Fibroblast of the aortic adventitia (primary cell): ENCODE data around the gene BAHCC1. TPM values are rescaled to one million over a fixed set of nuclear protein-coding genes. Genes with fewer than 3 reads are reported as not detected.

Experiments
- DNase-seq: peaks from one replicate; pipeline ENCODE4 v3.0.0-alpha.2; 2010; ENCODE audit warnings: low read depth
- H3K4me3 ChIP-seq: 2 replicates; pipeline ENCODE4 v1.5.1; 2011; ENCODE audit warnings: low read depth, mild to moderate bottlenecking, control low read depth, low read length, moderate library complexity
- CTCF ChIP-seq: IDR thresholded peaks from 2 replicates; pipeline ENCODE4 v1.5.1; 2011; ENCODE audit warnings: mild to moderate bottlenecking, low read length, control low read depth, inconsistent platforms; ENCODE audit not compliant: insufficient read depth
- total RNA-seq: library from RNA; depleted of rRNA; stranded (reverse); fragments of >200 nt; gene quantifications from 2 replicates; pipeline ENCODE4 v1.2.3, GENCODE V29; 2012; ENCODE audit warnings: low replicate concordance

The BAHCC1 gene
- total RNA-seq, 1 donor = 11.7 TPM

GRCh38 chr17:81451823-81452222, 56.6 kb downstream of the BAHCC1 start:
- no peak overlapping the region for H3K4me3 ChIP-seq
- no peak for TF ChIP-seq CTCF
- DNase-seq = no peak

- TF ChIP-seq CTCF = no peak
- H3K4me3 ChIP-seq = no peak overlapping the region
- DNase-seq = no peak
These were observed 57.3 kb downstream of the BAHCC1 start for GRCh38 chr17:81452551-81452950.

GRCh38 chr17:81453076-81453475, 57.8 kb downstream of the BAHCC1 start:
- H3K4me3 ChIP-seq = no peak overlapping the region
- no peak for TF ChIP-seq CTCF
- no peak for DNase-seq

GRCh38 chr17:81453712-81454111, 58.5 kb downstream of the BAHCC1 start:
- no peak overlapping the region for H3K4me3 ChIP-seq
- no peak for TF ChIP-seq CTCF
- no peak for DNase-seq

GRCh38 chr17:81454473-81454872, 59.2 kb downstream of the BAHCC1 start:
- no peak overlapping the region for H3K4me3 ChIP-seq
- no peak for DNase-seq
- no peak for TF ChIP-seq CTCF

- H3K4me3 ChIP-seq = no peak overlapping the region
- no peak for DNase-seq
- no peak for TF ChIP-seq CTCF
These were observed 60.1 kb downstream of the BAHCC1 start for GRCh38 chr17:81455387-81455786.

GRCh38 chr17:81456091-81456490, 60.8 kb downstream of the BAHCC1 start:
- DNase-seq = no peak
- TF ChIP-seq CTCF = no peak
- H3K4me3 ChIP-seq = no peak overlapping the region
